AG04449 (cell line): ENCODE data around the gene CDK5R1.

Source experiments
- CTCF ChIA-PET: fragments of 350-600 bp; formaldehyde crosslinking; extraction: SDS; loops from one replicate; lab custom pipeline; 2021; ENCODE audit warnings: antibody characterized with exemption; lab: Yijun Ruan, JAX
- POLR2A ChIA-PET: fragments of 400-600, 350-600 bp; formaldehyde crosslinking; extraction: SDS; loops from one replicate; lab custom pipeline; 2020; ENCODE audit warnings: antibody characterized with exemption, inconsistent platforms; lab: Yijun Ruan, JAX
- DNase-seq: peaks from one replicate; pipeline ENCODE4 v3.0.0-alpha.2; 2010; ENCODE audit warnings: low read depth, low spot score
- H3K4me3 ChIP-seq: 2 replicates; pipeline ENCODE4 v1.5.1; 2011; ENCODE audit warnings: low read depth, mild to moderate bottlenecking, control low read depth, low read length
- TF ChIP-seq, protein P1 (sequence below): IDR thresholded peaks from one replicate; pipeline ENCODE4 v1.5.1; 2011; ENCODE audit warnings: mild to moderate bottlenecking, moderate library complexity, low read length, control low read depth, inconsistent platforms; ENCODE audit not compliant: insufficient read depth; ENCODE audit errors: missing control alignments

The CDK5R1 gene

DNA sequence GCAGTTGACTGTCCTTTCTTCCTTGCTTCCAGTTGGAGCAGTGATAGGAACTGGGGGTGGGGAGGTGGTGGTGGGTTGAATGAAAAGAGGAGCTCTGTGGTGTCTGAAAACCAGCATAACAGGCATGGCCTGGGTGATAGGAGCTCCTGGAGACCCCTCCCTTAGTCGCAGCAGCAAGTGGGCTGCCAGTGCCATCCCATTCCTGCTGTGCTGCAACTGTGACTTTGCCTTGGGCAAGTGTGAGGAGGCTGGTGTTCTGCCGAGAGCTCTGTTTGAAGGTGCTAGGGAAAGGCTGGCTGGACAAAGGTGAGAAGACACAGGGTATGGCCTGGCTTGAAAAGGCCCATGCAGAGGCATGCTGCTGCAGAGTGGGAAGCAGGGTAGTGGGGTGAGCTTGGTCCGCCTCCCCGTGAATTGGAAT, 2.7 kb upstream of the CDK5R1 start:
- DNase-seq = no peak
- CTCF ChIA-PET = interaction anchor here (0.5 to 7.8 kb wide), 22 partner anchors 8 to 1270 kb away, joined by 3 to 117 read pairs (median 4); no protein-coding TSS in a partner anchor
- H3K4me3 ChIP-seq = no peak overlapping the region
- POLR2A ChIA-PET = interaction anchor here (0.6 kb wide), 1 partner anchor 100 kb away, joined by 3 read pairs; no protein-coding TSS in a partner anchor
- TF ChIP-seq, protein P1, sequence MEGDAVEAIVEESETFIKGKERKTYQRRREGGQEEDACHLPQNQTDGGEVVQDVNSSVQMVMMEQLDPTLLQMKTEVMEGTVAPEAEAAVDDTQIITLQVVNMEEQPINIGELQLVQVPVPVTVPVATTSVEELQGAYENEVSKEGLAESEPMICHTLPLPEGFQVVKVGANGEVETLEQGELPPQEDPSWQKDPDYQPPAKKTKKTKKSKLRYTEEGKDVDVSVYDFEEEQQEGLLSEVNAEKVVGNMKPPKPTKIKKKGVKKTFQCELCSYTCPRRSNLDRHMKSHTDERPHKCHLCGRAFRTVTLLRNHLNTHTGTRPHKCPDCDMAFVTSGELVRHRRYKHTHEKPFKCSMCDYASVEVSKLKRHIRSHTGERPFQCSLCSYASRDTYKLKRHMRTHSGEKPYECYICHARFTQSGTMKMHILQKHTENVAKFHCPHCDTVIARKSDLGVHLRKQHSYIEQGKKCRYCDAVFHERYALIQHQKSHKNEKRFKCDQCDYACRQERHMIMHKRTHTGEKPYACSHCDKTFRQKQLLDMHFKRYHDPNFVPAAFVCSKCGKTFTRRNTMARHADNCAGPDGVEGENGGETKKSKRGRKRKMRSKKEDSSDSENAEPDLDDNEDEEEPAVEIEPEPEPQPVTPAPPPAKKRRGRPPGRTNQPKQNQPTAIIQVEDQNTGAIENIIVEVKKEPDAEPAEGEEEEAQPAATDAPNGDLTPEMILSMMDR = no peak

DNA sequence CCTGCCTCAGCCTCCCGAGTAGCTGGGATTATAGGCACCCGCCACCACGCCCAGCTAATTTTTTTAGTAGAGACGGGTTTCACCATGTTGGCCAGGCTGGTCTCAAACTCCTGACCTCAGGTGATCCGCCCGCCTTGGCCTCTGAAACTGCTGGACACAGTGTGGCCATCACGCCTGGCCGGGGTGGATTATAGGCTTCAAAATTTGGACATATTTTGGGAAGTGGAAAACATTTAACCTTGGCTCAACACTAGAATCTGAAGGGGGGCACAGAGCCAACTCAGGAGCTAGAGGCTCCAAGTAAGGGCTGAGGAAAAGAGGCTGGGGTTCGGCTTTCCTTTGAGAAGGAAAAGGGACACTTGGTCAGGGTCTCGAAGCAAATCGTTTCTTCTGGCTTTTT, 2.2 kb upstream of the CDK5R1 start:
- CTCF ChIA-PET = interaction anchor here (0.8 to 7.8 kb wide), 13 partner anchors 14 to 286 kb away, joined by 3 to 117 read pairs (median 6); no protein-coding TSS in a partner anchor
- TF ChIP-seq, protein P1 = no peak
- no peak overlapping the region for H3K4me3 ChIP-seq
- DNase-seq = no peak
- POLR2A ChIA-PET = interaction anchor here (0.7 kb wide), 1 partner anchor 44 kb away, joined by 4 read pairs; no protein-coding TSS in a partner anchor

DNA sequence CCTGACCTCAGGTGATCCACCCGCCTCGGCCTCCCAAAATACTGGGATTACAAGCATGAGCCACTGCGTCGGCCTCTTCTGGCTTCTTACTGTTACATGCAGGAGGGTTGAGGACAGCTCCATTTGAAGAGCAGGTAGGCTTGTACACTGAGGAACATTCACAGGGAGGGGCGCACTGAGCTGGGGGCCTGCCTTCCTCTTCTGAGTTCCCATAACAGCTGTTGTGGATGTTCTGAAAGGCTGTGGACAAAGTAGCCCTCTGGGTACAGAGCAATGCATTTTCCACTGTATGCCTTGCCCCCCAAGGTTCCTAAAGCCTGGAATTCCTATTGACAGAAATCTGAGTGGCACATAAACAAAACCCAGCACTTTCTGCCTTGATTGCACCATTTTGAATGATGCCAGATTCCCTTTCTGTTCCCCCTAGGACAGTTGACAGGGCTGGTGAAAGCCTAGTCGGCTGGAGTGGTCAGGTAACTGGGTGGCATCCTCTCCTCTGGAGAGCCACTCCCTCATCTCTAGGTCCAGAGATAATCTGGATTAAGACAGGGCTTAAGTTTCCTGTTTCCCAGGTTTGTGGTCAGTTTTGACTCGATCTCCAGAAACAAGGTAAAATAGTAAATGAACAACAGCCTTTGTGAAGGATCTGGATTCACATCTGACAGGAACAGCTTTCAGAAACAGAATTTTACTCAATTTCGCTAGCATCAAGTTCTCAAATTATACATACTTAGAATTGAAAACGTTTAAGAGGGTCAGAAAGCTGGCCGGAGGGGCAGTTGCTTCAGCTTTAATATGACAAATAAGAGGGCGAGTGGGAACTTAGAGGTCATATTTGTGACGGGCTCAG, 1.3 kb upstream of the CDK5R1 start:
- CTCF ChIA-PET = interaction anchor here (1.0 to 7.8 kb wide), 7 partner anchors 16 to 285 kb away, joined by 3 to 117 read pairs (median 6); partner anchors contain the start of gene PSMD11
- no peak overlapping the region for H3K4me3 ChIP-seq
- POLR2A ChIA-PET = interaction anchor here (0.7 kb wide), 1 partner anchor 43 kb away, joined by 4 read pairs; no protein-coding TSS in a partner anchor

DNA sequence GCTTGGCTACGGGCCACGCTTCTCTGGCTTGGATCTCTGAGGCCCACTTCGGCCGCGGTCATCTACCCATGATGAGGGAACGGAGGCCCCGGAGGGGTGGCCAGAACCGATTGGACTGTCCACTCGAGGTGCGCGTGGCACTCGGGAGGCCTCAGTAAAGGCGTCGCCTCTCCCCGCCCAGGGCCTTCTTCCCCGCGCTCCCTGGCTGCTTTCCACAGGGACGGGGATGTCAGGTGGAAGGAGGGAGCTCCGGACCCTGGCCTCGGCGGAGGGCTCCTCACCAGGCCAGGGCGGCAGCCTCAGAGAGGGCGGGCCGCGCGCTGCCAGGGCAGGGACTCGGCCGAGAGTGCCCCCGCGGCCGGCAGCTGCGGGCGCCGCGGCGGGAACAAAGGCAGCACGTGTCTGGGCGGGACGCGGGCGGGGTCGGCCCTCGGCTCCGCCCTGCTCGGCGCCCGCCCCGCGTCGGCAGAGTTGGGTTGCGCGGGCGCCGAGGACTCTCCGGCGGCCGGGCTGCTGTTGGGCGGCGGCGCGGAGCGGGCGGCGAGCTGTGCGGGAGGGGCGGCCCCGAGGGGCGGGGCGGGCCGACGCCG, 587 bp upstream of the CDK5R1 start:
- TF ChIP-seq, protein P1 = no peak
- ChIA-PET CTCF (interaction anchor here (1.0 to 7.8 kb wide), 11 partner anchors 10 to 284 kb away, joined by 3 to 117 read pairs (median 5); partner anchors contain the start of gene PSMD11), POLR2A (interaction anchor here (2.2 kb wide), 1 partner anchor 10 kb away, joined by 11 read pairs; no protein-coding TSS in a partner anchor)
- H3K4me3 ChIP-seq = peak overlapping the region; percentile 62
- DNase-seq = no peak

More for the DNA sequence above, 1.3 kb upstream of the CDK5R1 start:
- DNase-seq = no peak
- TF ChIP-seq, protein P1 = no peak

DNA sequence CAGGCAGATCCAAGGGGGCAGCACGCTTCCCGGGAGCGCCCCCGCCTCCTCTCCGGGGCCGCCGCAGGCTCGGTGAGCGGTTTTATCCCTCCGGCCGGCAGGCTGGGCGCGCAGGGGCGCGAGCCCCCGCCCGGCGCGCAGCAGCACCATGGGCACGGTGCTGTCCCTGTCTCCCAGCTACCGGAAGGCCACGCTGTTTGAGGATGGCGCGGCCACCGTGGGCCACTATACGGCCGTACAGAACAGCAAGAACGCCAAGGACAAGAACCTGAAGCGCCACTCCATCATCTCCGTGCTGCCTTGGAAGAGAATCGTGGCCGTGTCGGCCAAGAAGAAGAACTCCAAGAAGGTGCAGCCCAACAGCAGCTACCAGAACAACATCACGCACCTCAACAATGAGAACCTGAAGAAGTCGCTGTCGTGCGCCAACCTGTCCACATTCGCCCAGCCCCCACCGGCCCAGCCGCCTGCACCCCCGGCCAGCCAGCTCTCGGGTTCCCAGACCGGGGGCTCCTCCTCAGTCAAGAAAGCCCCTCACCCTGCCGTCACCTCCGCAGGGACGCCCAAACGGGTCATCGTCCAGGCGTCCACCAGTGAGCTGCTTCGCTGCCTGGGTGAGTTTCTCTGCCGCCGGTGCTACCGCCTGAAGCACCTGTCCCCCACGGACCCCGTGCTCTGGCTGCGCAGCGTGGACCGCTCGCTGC, 832 bp downstream of the CDK5R1 start:
- H3K4me3 ChIP-seq = peak overlapping the region; percentile 60
- no peak for DNase-seq
- ChIA-PET CTCF (interaction anchor here (0.8 to 7.8 kb wide), 12 partner anchors 9 to 269 kb away, joined by 3 to 117 read pairs (median 4); partner anchors contain the start of gene PSMD11), POLR2A (interaction anchor here (0.5 to 2.2 kb wide), 2 partner anchors 9 to 407 kb away, joined by 3 to 11 read pairs; no protein-coding TSS in a partner anchor)
- TF ChIP-seq, protein P1 = no peak
